Stimulated activated CD8-positive, alpha-beta memory T cell treated with anti-CD3 and anti-CD28 coated beads, Interleukin-4, amount 100 ng/mL, for 4 hours (primary cell): Measurements from ENCODE around the gene COX8A.
"Not testable (repeated sequence)": the region's sequence is repeated elsewhere in the genome, so short reads cannot be mapped to it uniquely, and the experiment has no call there.

Source experiments
- DNase-seq, 2 donors: peaks; one replicate each; pipeline ENCODE4 v3.0.0-alpha.2; 2020; ENCODE audit warnings: low read depth in 2 of 2, low spot score in 1 of 2

The COX8A gene

GRCh38 chr11:63974259-63975143 lies at the start of gene COX8A:
Gene COX8A (plus strand): TSS chr11:63974620. CDS start chr11:63974681, 61 bp downstream.
- DNase-seq: peak; percentile 90 to 91

GRCh38 chr11:63929616-63930015 lies 44.8 kb upstream of the COX8A start:
- DNase-seq: no peak

GRCh38 chr11:63931045-63931444 lies 43.4 kb upstream of the COX8A start:
- DNase-seq: no peak

GRCh38 chr11:63931876-63932275 lies 42.5 kb upstream of the COX8A start:
- DNase-seq: no peak

GRCh38 chr11:63933459-63933858 lies 41.0 kb upstream of the COX8A start:
- DNase-seq: no peak

GRCh38 chr11:63937713-63938478 lies 36.5 kb upstream of the COX8A start:
- no peak for DNase-seq

- DNase-seq: peak; percentile 70 to 85
These were observed 35.7 kb upstream of the COX8A start, which contains the start of gene NAA40 for GRCh38 chr11:63938479-63939396. Gene NAA40 (plus strand): TSS chr11:63939002. CDS start chr11:63939097, 95 bp downstream.

- no peak for DNase-seq
These were observed 35.0 kb upstream of the COX8A start for GRCh38 chr11:63939397-63939891.

GRCh38 chr11:63940786-63941185 lies 33.6 kb upstream of the COX8A start:
- no peak for DNase-seq

GRCh38 chr11:63941901-63942300 lies 32.5 kb upstream of the COX8A start:
- DNase-seq: no peak

- no peak for DNase-seq
These were observed 31.6 kb upstream of the COX8A start for GRCh38 chr11:63942803-63943202.

GRCh38 chr11:63944987-63945386 lies 29.4 kb upstream of the COX8A start:
- no peak for DNase-seq

- peak in 1 of 2 donors; percentile 14 for DNase-seq
These were observed 28.8 kb upstream of the COX8A start for GRCh38 chr11:63945477-63946163.

GRCh38 chr11:63951779-63952536 lies 22.5 kb upstream of the COX8A start:
- no peak for DNase-seq

GRCh38 chr11:63952570-63952969 lies 21.9 kb upstream of the COX8A start:
- DNase-seq: no peak

GRCh38 chr11:63958008-63958407 lies 16.4 kb upstream of the COX8A start:
- DNase-seq: no peak

GRCh38 chr11:63961608-63962412 lies 12.6 kb upstream of the COX8A start:
- DNase-seq: no peak

- DNase-seq: not testable (repeated sequence)
These were observed 10.5 kb upstream of the COX8A start for GRCh38 chr11:63963895-63964294.

GRCh38 chr11:63966444-63966843 lies 8.0 kb upstream of the COX8A start:
- no peak for DNase-seq
